Measurements from ENCODE around the gene RAB11FIP4.
"Not testable (repeated sequence)": the region's sequence is repeated elsewhere in the genome, so short reads cannot be mapped to it uniquely, and the experiment has no call there.

RAB11FIP4 gene

DNA sequence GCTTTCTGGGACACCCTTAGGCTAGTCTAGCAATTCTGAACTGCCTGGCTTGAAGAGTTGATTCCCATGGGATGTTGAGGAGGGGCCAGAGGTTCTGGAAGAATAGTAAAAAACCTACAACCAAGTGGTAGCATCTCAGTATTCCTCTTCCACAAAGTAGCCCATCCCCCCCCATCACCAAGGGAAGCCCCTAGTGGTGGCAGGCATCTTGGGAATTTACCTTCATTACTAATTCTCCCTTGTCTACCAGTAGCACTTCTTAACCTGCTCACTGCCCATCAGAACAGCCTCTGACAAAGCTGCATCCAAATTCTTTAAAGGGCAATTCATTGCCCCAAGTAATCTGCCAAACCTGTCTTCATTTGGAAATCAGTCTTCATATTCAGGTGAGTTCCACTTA is 12.8 kb upstream of the RAB11FIP4 start:
- H3K4me1 Mint-ChIP-seq = peaks cover 20 to 47% of the 10 kb centered on the region in 2 donors
- DNase-seq (no peak), ATAC-seq (replicated peaks) (no peak)
- no peak overlapping the region for H3K27ac Mint-ChIP-seq
- no peak overlapping the region for H3K4me3 Mint-ChIP-seq
- peaks cover 5 to 21% of the 10 kb centered on the region in 2 donors for H3K36me3 Mint-ChIP-seq
- H3K27me3 Mint-ChIP-seq = no peaks in the 10 kb centered on the region
- H3K9me3 Mint-ChIP-seq = no peaks in the 10 kb centered on the region

DNA sequence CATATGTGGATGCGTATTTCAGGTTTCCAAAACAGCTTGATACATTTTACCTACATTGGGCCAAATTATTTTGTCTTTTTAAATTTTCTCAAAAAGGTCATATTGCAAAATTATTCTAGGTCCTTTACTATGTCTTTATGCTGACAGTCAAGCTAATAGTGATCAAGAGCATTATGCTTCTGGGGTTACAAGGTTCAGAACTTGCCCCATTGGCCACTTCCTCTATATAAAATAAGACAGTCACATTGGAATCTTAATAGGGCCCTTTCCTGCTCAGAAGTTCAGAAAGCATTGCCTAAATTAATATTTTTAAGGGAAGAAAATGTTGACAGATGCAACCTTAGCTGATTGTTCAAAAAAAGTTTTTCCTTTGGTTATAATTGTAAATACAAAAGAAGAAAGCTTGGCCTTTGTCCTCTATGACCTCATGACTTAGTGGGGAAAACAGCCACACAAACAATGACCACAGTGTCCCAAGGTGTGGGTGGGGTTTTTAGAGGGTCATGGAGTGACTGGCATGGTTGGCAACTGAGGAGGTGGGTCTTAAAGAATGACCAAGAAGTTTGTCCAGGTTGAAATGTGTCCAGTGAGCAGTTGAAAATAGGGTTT is 11.8 kb upstream of the RAB11FIP4 start:
- DNase-seq (no peak), ATAC-seq (replicated peaks) (no peak)
- H3K9me3 Mint-ChIP-seq = no peaks in the 10 kb centered on the region
- no peak overlapping the region for H3K27ac Mint-ChIP-seq
- H3K27me3 Mint-ChIP-seq = no peaks in the 10 kb centered on the region
- H3K4me1 Mint-ChIP-seq = peaks cover 14 to 39% of the 10 kb centered on the region in 2 donors
- no peak overlapping the region for H3K4me3 Mint-ChIP-seq
- H3K36me3 Mint-ChIP-seq = peaks cover 2 to 14% of the 10 kb centered on the region in 2 donors

DNA sequence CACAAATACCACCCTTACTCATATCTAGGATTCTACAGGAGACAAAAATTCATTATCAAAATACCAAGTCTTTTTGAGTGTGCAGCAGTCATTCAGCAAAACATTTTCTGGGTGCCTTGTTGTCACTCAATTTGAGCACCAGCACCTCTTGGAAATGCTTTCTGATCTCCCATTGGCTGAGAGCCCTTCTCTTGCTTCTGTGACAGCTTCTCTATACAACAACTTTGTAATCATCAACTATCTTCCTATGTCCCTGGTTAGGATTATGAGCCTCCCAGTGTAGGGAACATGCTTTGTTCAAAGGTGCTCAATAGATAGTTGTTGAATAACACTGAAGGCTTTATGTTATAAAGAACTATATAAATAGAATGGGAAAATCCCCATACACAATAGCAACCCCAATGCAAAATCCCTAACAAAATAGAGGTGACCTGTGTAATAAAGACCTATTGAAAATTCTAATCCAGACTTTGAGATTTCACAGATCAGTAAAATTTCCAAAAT is 10.3 kb upstream of the RAB11FIP4 start:
- Mint-ChIP-seq H3K9me3 (no peaks in the 10 kb centered on the region), H3K4me1 (peaks cover 14 to 39% of the 10 kb centered on the region in 2 donors), H3K4me3 (peak overlapping the region in 1 of 2 donors; percentile 19), H3K27ac (no peak overlapping the region), H3K27me3 (no peaks in the 10 kb centered on the region), H3K36me3 (peaks cover 2 to 12% of the 10 kb centered on the region in 2 donors)
- peak; percentile 49 to 59 for ATAC-seq (replicated peaks)
- no peak for DNase-seq

DNA sequence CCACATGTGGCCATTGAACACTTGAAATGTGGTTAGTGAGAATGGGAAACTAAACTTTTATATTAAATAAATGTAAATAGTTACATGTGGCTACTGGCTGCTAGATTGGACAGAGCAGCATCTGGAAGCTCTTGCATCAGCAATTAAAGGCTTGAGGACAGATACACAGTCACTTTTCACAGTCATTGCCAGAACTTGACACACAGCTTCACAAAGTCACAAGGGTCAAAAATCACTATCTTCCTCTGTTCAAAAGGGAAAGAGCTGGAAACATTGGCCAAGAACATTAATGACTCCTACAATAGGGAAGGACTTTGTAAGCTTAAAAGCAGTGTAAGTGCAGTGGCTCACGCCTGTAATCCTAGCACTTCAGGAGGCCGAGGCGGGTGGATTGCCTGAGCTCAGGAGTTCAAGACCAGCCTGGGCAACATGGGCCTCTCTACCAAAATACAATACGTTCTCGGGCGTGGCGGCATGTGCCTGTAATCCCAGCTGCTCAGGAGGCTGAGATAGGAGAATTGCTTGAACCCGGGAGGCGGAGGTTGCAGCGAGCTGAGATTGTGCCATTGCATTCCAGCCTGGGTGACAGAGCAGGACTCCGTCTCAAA is 8.7 kb upstream of the RAB11FIP4 start:
- H3K27ac Mint-ChIP-seq; DNase-seq; H3K27me3 Mint-ChIP-seq; ATAC-seq (replicated peaks); H3K9me3 Mint-ChIP-seq; H3K36me3 Mint-ChIP-seq; H3K4me3 Mint-ChIP-seq: not testable (repeated sequence)
- H3K4me1 Mint-ChIP-seq = peaks cover 14 to 39% of the 10 kb centered on the region in 2 donors

DNA sequence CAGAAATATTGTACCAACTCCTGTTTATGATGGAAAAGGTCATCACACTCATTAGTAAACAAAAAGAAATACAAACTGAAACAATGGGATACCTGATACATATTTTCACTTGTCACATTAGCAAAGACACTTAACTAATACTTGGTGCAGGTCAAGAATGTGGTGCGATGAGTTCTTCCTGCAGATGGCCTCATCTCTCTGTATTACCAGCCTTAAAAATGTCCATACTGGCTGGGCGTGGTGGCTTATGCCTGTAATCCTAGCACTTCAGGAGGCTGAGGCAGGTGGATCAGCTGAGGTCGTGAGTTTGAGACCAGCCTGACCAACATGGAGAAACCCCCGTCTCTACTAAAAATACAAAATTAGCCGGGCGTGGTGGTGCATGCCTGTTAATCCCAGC is 8.0 kb upstream of the RAB11FIP4 start:
- not testable (repeated sequence) for H3K27ac Mint-ChIP-seq; H3K4me3 Mint-ChIP-seq; H3K27me3 Mint-ChIP-seq; ATAC-seq (replicated peaks); H3K9me3 Mint-ChIP-seq; DNase-seq; H3K36me3 Mint-ChIP-seq
- H3K4me1 Mint-ChIP-seq = peaks cover 13 to 32% of the 10 kb centered on the region in 2 donors

DNA sequence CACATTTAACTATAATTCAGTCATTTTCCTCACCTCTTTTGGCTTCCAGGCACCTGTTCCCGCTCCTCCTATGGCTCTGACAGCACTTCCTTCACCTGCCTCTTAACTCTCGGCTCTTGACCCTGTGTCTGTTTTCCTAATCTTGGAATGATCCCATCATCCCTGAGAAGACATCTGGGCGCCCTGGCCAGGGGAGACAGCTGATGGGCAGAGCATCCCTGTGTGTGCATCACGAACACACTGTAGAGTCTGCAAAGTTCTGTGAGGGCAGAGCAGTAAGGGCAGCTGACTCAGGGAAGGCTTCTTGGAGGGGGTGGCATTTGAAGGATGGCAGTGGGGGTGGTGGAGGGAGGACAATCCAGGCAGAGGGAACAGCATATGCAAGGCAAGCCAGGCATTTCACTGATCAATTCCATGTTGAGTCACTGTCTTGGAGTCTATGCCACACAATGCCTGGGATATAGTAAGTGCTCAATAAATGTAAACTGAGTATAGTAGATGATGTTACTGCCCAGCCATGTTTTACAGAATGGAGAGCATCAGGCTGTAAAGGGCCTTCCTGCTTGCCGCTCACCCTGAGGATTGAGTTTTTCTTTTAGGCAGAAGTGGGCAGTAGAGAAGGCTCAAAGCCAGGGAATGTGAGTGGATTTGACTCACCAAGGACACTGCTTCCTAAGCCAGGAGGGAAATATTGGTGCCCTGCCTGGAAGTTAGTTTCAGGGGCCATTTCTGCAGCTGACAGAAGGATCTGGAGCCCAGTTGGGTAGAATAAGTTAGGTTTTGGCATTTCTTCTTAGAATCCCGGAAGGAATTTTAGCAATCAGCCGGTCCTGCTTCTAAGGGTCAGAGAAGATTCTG is 5.8 kb upstream of the RAB11FIP4 start:
- ATAC-seq (replicated peaks) (no peak), DNase-seq (no peak)
- no peaks in the 10 kb centered on the region for H3K9me3 Mint-ChIP-seq
- H3K36me3 Mint-ChIP-seq = peaks cover 3 to 5% of the 10 kb centered on the region in 2 donors
- no peak overlapping the region for H3K4me3 Mint-ChIP-seq
- peaks cover 19 to 26% of the 10 kb centered on the region in 2 donors for H3K27me3 Mint-ChIP-seq
- H3K27ac Mint-ChIP-seq = no peak overlapping the region
- H3K4me1 Mint-ChIP-seq = peaks cover 12 to 28% of the 10 kb centered on the region in 2 donors

DNA sequence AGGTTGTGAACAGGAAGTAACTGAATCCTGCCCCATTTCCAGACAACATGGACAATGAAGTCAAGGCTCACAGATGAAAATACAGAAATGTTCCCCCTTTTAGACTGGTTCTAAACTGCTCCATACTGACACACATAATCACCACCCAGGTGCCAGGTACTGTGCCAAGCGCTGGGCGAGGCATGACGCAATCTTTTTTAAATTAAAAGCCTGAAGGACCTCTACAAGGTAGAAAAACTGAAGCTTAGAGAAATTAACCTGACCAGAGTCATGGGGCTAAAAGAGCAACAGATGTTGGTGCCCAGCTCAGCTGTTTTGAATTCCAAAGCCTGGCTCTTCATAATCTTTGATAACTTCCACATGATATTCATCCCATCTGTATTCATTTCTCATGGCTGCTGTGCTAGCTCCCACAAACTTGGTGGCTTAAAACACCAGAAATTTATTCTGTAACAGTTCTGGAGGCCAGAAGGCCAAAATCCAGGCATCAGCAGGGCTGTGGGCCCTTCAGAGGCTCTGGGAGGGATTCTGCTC is 4.9 kb upstream of the RAB11FIP4 start:
- DNase-seq (no peak), ATAC-seq (replicated peaks) (no peak)
- no peak overlapping the region for H3K27ac Mint-ChIP-seq
- peaks cover 24 to 32% of the 10 kb centered on the region in 2 donors for H3K27me3 Mint-ChIP-seq
- peaks cover 3 to 5% of the 10 kb centered on the region in 2 donors for H3K36me3 Mint-ChIP-seq
- peaks cover 6 to 24% of the 10 kb centered on the region in 2 donors for H3K4me1 Mint-ChIP-seq
- no peaks in the 10 kb centered on the region for H3K9me3 Mint-ChIP-seq
- no peak overlapping the region for H3K4me3 Mint-ChIP-seq

DNA sequence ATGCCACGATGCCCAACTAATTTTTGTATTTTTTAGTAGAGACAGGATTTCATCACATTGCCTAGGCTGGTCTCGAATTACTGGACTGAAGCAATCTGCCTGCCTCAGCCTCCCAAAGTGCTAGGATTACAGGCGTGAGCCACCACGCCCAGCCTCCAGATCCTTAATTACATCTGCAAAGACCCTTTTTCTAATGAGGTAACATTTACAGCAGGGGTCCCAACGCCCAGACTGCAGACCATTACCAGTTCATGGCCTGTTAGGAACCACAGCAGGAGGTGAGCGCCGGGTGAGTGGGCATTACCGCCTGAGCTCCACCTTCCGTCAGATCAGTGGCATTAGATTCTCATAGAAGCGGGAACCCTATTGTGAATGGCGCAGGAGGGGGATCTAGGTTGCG is 4.0 kb upstream of the RAB11FIP4 start:
- ATAC-seq (replicated peaks) (no peak), DNase-seq (no peak)
- H3K27me3 Mint-ChIP-seq = peaks cover 26 to 37% of the 10 kb centered on the region in 2 donors
- no peaks in the 10 kb centered on the region for H3K9me3 Mint-ChIP-seq
- peaks cover 3 to 5% of the 10 kb centered on the region in 2 donors for H3K36me3 Mint-ChIP-seq
- H3K27ac Mint-ChIP-seq = no peak overlapping the region
- no peak overlapping the region for H3K4me3 Mint-ChIP-seq
- peaks cover 8 to 23% of the 10 kb centered on the region in 2 donors for H3K4me1 Mint-ChIP-seq

DNA sequence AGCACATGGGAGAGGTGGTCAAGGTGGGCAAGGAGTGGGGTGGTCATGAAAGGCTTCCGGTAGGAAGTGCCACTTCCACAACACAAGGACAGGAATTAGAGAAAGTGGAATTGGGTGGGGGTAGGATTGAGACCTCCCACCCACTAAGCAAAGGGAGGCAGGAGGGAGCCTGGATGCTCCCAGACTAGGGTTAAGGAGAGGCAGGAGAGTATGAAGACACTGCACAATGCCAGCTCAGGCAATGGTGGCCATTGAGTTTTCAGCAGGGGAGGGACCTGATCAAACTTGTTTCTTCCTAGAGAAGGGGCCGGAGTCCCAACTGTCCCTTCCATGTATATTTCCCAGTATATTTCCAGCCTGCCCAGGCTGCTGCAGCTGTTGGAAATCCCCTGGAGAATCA is 3.1 kb upstream of the RAB11FIP4 start:
- Mint-ChIP-seq H3K36me3 (peaks cover 3 to 5% of the 10 kb centered on the region in 2 donors), H3K4me3 (no peak overlapping the region)
- ATAC-seq (replicated peaks) = no peak

DNA sequence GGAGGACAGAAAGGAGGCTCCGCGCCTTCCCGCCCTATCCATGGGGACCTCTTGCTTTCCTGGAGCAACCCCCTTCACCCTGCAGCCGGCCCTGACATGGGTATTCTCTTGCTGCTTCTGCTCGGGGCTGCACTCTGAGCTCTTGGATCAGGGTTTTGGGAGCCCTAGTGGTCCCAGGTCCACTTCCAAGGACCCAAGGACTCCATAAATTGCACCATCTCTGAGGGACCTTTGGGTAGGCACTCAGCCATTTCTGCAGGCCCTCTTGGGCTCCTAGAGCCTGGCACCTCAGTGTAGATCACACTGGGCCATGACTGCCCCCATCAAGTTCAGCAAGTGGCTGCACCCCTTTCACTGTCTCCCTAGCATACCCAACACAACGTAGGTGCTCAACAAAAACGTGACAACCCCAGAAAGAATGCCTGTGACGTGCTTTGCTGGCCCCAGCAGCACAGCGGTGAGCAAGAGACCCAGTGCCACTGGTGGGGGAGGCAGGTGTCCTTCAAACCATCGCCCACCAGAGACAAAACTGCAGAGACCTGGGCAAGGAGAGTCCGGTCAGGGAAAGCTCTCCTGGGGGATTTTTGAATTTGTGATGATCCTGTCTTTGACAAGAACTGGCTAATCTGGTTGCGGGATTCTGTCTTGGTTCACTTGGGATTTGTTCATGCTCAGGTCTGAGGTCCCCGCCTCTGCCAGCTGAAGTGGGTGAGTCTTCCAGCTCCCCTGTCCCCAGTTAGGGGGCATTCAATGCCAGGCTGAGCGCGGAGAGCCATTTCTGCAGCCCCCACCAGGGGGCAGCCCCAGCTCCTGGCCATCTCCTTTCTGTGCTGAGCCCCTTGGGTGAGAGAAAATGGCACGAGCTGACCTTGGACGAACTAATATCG is 2.5 kb upstream of the RAB11FIP4 start:
- DNase-seq (peak; percentile 30), ATAC-seq (replicated peaks) (peak; percentile 64 to 66)
- peaks cover 40 to 51% of the 10 kb centered on the region in 2 donors for H3K27me3 Mint-ChIP-seq
- peaks cover 3 to 5% of the 10 kb centered on the region in 2 donors for H3K36me3 Mint-ChIP-seq
- H3K9me3 Mint-ChIP-seq = no peaks in the 10 kb centered on the region
- no peak overlapping the region for H3K4me3 Mint-ChIP-seq
- peaks cover 9 to 26% of the 10 kb centered on the region in 2 donors for H3K4me1 Mint-ChIP-seq
- no peak overlapping the region for H3K27ac Mint-ChIP-seq

More for the DNA sequence above, 3.1 kb upstream of the RAB11FIP4 start:
- Mint-ChIP-seq H3K4me1 (peaks cover 9 to 26% of the 10 kb centered on the region in 2 donors), H3K9me3 (no peaks in the 10 kb centered on the region), H3K27me3 (peaks cover 35 to 45% of the 10 kb centered on the region in 2 donors), H3K27ac (no peak overlapping the region)
- DNase-seq = no peak

DNA sequence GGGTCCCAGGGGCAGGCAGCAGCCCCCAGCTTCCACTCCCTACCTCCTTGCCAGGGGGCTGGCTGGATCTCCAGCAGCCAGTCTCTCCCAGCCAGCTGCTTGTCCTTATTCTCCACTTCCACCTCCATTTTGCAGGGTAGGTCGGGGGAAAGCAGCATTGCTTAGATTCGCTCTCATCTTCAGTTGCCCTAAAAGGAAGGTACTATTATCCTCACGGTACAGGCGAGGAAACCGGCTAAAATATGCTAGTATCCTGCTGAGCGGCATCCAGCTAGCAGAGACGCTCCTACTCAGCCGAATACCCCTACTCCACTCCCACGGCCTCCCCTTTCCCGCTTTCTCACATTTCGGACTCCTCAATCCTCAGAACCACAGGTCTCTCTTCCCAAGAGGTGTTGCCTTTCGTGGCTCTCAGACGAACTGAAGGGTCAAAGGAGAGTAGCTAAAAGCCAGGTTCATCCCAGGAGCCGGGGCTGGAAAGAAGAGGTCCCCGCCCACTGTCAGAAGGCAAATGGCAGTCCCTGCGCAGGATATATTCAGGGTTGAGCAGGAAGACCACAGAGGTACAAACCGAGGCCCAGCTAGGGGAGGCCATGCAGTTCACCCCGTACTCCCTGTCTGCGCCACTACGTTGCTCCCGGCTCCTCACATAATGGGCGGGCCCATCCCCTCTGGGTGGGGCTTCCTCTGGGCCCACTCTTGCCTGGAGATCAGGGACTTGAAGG is 1.7 kb upstream of the RAB11FIP4 start:
- no peak for DNase-seq
- ATAC-seq (replicated peaks) = peak in 1 of 2 donors; percentile 15
- Mint-ChIP-seq H3K4me3 (peak overlapping the region; percentile 71 to 81), H3K36me3 (peaks cover 3 to 5% of the 10 kb centered on the region in 2 donors), H3K27ac (no peak overlapping the region), H3K27me3 (peaks cover 46 to 59% of the 10 kb centered on the region in 2 donors), H3K9me3 (no peaks in the 10 kb centered on the region), H3K4me1 (peaks cover 9 to 26% of the 10 kb centered on the region in 2 donors)

DNA sequence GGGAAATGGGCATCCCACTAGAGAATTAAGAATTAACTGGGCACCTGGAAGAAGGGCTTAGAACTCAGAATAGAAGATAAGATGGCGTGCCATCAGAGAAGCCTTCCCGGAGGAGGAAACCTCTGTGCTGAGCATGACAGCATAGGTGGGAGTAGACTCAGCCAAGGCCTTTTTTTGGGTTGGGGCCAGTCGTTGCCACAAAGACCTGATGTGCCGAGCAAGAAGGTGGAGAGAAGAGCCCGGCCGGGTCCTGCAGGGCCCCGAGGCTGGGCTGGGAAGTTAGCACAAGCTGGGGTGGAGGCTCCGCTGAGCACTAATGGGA is 1.1 kb upstream of the RAB11FIP4 start:
- Mint-ChIP-seq H3K27me3 (peaks cover 49 to 62% of the 10 kb centered on the region in 2 donors), H3K27ac (no peak overlapping the region), H3K4me3 (peak overlapping the region; percentile 71 to 81), H3K36me3 (peaks cover 3 to 5% of the 10 kb centered on the region in 2 donors), H3K4me1 (peaks cover 9 to 26% of the 10 kb centered on the region in 2 donors), H3K9me3 (no peaks in the 10 kb centered on the region)
- no peak for DNase-seq
- ATAC-seq (replicated peaks) = no peak
